HG02763 (cell line): Measurements from ENCODE around the gene PXMP4.

Experiments used
- ATAC-seq: cut with Tn5 transposase; IDR thresholded peaks from one replicate; pipeline ENCODE4 v1.9.1; 2021; ENCODE audit warnings: mild to moderate bottlenecking, moderate library complexity; ENCODE audit not compliant: unreplicated experiment

PXMP4 gene

GRCh38 chr20:33658510-33658909, 61.6 kb downstream of the PXMP4 start:
- no peak for ATAC-seq

GRCh38 chr20:33657704-33658095, 62.4 kb downstream of the PXMP4 start:
- ATAC-seq: no peak

DNA sequence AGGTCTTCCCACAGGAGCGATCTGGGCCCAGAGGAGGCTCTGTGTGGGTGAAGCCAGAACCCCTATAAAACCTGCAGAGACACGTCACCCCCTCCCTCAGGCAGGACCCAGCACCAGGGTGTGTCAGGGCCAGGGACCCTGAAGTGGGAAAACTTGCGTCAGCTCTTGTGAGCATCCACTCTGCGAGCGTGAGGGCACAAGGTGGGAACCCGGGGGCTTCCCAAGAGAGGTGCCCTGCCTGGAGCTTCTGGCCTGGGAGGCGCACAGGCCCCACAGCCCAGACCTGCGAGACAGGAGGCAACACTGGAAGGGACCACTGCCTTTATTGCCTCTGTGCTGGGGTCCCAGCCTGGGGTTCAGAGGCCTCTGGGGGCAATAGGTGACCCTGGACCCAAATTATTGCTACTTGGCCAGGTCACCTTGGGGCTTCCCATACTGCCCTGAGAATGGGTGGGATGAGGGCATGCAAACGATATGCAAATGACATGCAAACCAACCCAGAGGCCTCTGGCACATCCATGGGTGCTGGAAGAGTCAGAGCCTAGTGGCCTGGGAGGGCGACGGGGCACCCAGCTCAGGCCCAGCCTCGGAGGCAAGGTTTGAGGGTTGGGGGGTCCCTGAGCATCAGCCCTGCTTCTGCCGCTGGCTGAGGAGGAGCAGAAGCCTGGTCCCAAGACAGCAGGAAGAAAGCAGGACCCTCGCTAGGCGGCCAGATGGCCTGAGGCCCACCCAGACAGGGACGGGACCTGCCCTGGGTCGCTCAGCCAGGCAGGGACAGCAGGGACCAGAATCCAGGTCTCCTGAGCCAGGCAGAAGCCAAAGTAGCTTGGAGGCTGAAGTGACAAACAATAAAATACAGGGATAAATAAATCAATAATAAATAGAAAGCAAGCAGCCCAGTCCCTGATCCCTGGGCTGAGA, 63.1 kb downstream of the PXMP4 start:
- ATAC-seq: no peak

DNA sequence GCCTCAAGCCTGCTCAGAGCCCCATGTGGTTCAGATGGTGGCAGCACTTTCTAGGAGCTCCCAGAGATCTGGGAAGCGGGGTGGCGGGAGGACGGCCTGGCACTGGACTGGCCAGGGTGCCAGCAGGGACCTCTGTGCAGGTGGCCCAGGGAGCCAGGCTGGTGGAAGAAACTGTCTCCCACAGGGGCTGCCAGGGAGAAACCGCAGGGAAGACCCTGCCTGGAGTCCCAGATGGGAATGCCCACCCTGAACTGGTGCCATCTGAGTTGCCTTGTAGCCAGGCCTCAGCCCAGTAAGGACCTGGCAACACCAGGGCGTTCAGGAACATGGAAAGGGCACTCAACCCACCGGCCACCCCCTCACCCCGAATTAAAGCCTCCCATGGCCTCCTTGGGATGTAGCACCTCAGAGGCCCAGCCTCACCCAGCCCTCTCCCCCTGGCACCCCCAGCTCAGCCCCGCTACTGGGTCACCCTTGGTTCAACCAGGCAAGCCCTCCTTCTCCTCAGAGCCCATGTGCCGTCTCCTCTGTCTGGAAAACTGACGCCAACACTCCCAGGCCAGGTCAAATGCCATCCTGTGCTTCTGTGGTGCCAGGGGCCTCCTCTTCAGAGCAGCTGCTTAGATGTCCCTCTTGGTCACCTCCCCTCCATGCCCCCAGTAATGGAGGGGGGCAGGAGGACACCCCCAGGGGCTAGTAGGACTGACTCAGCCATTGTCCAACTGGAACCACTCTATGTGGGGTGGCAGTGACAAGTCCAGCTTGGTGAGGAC, 63.9 kb downstream of the PXMP4 start:
- ATAC-seq: no peak

GRCh38 chr20:33655164-33655563, 64.9 kb downstream of the PXMP4 start:
- ATAC-seq: no peak

DNA sequence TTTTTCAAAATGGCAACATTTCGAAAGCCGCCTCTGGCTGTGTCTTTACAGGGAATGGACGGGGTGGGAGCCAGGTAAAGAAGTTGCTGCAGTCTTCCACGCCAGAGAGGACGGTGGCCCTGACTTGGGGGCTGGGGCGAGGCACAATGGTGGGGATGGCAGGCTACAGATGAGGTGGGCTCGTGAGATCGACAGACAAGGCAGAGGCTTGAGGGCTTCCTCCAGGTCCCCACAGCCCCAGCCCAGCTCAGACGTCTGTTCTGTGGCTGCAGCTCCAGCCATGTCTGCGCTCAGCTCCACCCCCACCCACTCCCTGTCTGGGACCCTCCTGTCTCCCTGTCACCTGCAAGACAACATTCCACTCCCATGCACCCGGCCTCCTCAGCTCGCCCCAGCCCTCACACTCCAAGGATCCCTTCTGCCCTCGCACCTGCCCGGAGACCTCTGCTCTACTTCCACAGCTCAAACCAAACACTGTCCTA, 65.4 kb downstream of the PXMP4 start:
- ATAC-seq: no peak

GRCh38 chr20:33653900-33654596, 66.1 kb downstream of the PXMP4 start:
- ATAC-seq: no peak

- ATAC-seq: no peak
Observed at GRCh38 chr20:33653218-33653899, 66.8 kb downstream of the PXMP4 start.
